ENCODE data around the gene PTMS. TPM values are rescaled to one million over a fixed set of nuclear protein-coding genes. Genes with fewer than 3 reads are reported as not detected.
"Not testable (repeated sequence)": the region's sequence is repeated elsewhere in the genome, so short reads cannot be mapped to it uniquely, and the experiment has no call there.

PTMS gene
- total RNA-seq, 1 experiment from 2014 or later = 89.9 TPM

DNA sequence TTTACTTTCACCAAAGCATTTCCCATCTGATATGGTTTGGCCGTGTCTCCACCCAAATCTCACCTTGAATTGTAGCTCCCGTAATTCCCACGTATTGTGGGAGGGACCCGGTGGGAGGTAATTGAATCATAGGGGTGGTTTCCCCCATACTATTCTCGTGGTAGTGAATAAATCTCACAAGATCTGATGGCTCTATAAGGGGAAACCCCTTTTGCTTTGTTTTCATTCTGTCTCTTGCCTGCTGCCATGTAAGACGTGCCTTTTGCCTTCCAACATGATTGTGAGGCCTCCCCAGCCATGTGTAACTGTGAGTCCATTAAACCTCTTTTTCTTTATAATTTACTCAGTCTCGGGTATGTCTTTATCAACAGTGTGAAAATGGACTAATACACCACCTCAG, 22.9 kb upstream of the PTMS start:
- H3K4me1 ChIP-seq; H3K27me3 ChIP-seq; DNase-seq; H3K27ac ChIP-seq; H3K9me3 ChIP-seq (replicated peaks); H3K4me3 ChIP-seq: not testable (repeated sequence)
- H3K36me3 ChIP-seq = peaks cover 17% of the 10 kb centered on the region

DNA sequence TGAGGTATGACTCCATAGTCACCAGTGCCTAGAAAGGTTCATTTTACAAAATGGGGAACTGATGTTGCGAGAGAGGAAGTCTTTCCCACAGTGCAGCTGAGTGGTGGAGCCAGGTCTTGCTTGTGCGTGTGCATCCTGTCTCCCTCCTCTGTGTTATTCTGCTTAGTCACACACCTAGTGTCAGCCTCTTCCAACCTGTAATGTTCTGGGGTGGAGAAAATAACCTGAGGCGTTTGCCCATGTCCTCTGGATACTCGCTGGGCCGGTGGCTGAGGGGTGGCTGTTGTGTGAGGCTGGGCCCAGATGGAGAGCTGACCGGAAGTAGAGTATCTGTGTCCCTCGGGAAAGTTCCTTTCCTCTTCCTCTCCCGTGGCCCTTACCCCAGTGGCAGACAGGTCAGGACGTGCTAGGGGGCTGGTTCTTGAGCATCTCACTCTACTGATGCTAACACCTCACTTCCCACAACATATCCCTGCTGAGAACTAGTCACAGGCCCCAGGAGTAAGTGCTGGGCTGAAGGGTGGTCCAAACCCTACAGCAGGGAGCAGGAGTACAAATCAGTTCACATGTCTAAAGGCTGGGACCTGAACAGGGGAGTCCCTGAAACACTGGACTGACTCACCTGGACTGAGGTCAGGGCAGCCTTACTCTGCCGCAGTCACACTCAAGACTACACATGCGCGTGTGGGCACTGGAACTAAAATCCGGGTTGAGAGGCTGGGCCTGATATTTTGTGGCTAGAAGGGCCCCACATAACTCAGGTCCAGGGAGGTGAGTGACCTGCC, 20.2 kb upstream of the PTMS start:
- Histone ChIP-seq H3K36me3 (peaks cover 34% of the 10 kb centered on the region), H3K9me3 (replicated peaks) (no peaks in the 10 kb centered on the region), H3K27me3 (no peaks in the 10 kb centered on the region), H3K4me1 (no peaks in the 10 kb centered on the region), H3K27ac (no peak overlapping the region), H3K4me3 (no peak overlapping the region)
- DNase-seq = no peak

- H3K27ac ChIP-seq = no peak overlapping the region
- H3K36me3 ChIP-seq = peaks cover 46% of the 10 kb centered on the region
- H3K4me3 ChIP-seq = no peak overlapping the region
- no peak for DNase-seq
- peaks cover 4% of the 10 kb centered on the region for H3K4me1 ChIP-seq
- H3K9me3 ChIP-seq (replicated peaks) = no peaks in the 10 kb centered on the region
- no peaks in the 10 kb centered on the region for H3K27me3 ChIP-seq
Observed at GRCh38 chr12:6747216-6747615, 18.9 kb upstream of the PTMS start.

GRCh38 chr12:6748761-6749160, 17.4 kb upstream of the PTMS start:
- Histone ChIP-seq H3K4me1 (peaks cover 5% of the 10 kb centered on the region), H3K27me3 (no peaks in the 10 kb centered on the region), H3K4me3 (no peak overlapping the region), H3K9me3 (replicated peaks) (no peaks in the 10 kb centered on the region), H3K36me3 (peaks cover 46% of the 10 kb centered on the region), H3K27ac (no peak overlapping the region)
- DNase-seq = no peak

- no peak for DNase-seq
- H3K27ac ChIP-seq = no peak overlapping the region
- no peaks in the 10 kb centered on the region for H3K9me3 ChIP-seq (replicated peaks)
- H3K4me3 ChIP-seq = no peak overlapping the region
- no peaks in the 10 kb centered on the region for H3K27me3 ChIP-seq
- peaks cover 10% of the 10 kb centered on the region for H3K4me1 ChIP-seq
- peaks cover 45% of the 10 kb centered on the region for H3K36me3 ChIP-seq
Observed at GRCh38 chr12:6750506-6750905, 15.7 kb upstream of the PTMS start.

DNA sequence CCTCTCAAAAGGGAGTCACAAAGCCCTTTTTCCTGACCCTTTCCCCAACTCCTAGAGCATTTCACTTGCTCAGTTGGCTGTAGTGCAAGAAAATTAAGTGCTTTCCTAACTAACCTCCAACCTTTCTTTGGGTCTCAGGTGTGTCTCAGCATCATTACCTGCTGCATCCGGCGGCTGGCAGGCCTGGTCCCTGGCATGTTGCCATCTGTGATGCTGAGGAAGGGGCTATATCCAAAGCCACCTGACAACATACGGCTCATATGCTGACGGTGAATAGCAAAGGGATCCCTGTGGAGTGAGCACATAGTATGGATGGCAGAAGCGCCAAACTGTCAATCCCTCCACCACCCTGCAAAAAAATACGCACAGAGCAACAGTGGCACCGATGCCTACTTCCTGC, 14.4 kb upstream of the PTMS start:
- Histone ChIP-seq H3K27me3 (no peaks in the 10 kb centered on the region), H3K4me3 (peak overlapping the region; percentile 93), H3K9me3 (replicated peaks) (no peaks in the 10 kb centered on the region), H3K27ac (no peak overlapping the region; the same call in 1 of the 2 replicates), H3K36me3 (peaks cover 41% of the 10 kb centered on the region), H3K4me1 (peaks cover 10% of the 10 kb centered on the region)
- no peak for DNase-seq

DNA sequence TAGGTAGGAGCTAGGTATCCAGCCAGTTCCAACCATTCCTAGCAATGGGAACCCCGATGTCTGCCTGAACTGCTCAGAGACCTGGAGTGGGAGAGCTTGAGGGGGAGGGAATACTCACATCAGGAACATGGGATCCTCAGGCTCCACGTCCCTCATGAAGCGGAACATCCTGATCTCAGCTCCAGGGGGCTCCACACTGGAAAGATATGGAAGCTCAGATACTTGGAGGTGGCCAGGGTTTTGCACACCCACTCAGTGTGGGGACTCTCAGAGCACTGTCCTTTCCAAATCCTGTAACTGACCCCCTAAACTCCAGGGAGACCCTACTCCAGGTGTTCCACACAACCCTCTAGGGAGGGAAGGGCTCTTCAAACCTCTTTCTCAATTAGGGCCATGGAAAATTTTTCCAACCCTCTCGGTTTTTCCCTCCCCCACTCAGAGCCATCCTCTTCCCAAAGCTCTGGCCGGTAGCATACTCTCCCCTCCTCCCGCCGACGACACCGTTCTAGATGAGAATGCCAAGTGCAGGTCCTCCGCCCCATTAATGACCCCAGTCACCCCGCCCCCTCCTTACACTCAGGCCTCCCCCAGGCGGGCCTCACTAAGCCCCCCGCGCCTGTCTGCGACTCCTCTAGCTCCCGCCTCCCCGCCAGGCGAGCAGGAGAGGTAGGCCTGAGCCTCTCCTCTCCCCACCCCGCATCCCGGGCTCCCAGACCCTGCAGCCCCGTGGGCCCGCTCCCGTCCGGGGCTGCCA, 13.8 kb upstream of the PTMS start:
- H3K9me3 ChIP-seq (replicated peaks) = no peaks in the 10 kb centered on the region
- peak overlapping the region; percentile 93 for H3K4me3 ChIP-seq
- peaks cover 38% of the 10 kb centered on the region for H3K36me3 ChIP-seq
- peak overlapping the region; percentile 78 for H3K27ac ChIP-seq
- H3K4me1 ChIP-seq = peaks cover 10% of the 10 kb centered on the region
- peak; percentile 66 to 67 for DNase-seq
- H3K27me3 ChIP-seq = no peaks in the 10 kb centered on the region

- peak; percentile 98 for DNase-seq
- Histone ChIP-seq H3K4me3 (peak within 1 kb of the TSS; percentile 93), H3K4me1 (peaks cover 10% of the 10 kb centered on the region), H3K36me3 (peaks cover 30% of the 10 kb centered on the region), H3K9me3 (replicated peaks) (no peaks in the 10 kb centered on the region), H3K27ac (peak within 1 kb of the TSS; percentile 78), H3K27me3 (no peaks in the 10 kb centered on the region)
Observed at GRCh38 chr12:6752921-6753771, 13.0 kb upstream of the PTMS start, which contains the start of gene MLF2. TSS of gene MLF2 (minus strand) at chr12:6753141. CDS start at chr12:6752334, 807 bp downstream.

- no peaks in the 10 kb centered on the region for H3K9me3 ChIP-seq (replicated peaks)
- no peak overlapping the region for H3K27ac ChIP-seq
- no peaks in the 10 kb centered on the region for H3K27me3 ChIP-seq
- peak overlapping the region; percentile 93 for H3K4me3 ChIP-seq
- no peak for DNase-seq
- peaks cover 27% of the 10 kb centered on the region for H3K36me3 ChIP-seq
- peaks cover 10% of the 10 kb centered on the region for H3K4me1 ChIP-seq
Observed at GRCh38 chr12:6753772-6754356, 12.3 kb upstream of the PTMS start.

GRCh38 chr12:6754411-6754810, 11.8 kb upstream of the PTMS start:
- DNase-seq = no peak
- Histone ChIP-seq H3K9me3 (replicated peaks) (no peaks in the 10 kb centered on the region), H3K4me3 (no peak overlapping the region), H3K4me1 (peaks cover 10% of the 10 kb centered on the region), H3K27ac (no peak overlapping the region), H3K36me3 (peaks cover 25% of the 10 kb centered on the region), H3K27me3 (no peaks in the 10 kb centered on the region)

- Histone ChIP-seq H3K4me1 (peaks cover 6% of the 10 kb centered on the region), H3K36me3 (no peaks in the 10 kb centered on the region)
- no peak for DNase-seq
Observed at GRCh38 chr12:6757028-6757690, 9.0 kb upstream of the PTMS start.

DNA sequence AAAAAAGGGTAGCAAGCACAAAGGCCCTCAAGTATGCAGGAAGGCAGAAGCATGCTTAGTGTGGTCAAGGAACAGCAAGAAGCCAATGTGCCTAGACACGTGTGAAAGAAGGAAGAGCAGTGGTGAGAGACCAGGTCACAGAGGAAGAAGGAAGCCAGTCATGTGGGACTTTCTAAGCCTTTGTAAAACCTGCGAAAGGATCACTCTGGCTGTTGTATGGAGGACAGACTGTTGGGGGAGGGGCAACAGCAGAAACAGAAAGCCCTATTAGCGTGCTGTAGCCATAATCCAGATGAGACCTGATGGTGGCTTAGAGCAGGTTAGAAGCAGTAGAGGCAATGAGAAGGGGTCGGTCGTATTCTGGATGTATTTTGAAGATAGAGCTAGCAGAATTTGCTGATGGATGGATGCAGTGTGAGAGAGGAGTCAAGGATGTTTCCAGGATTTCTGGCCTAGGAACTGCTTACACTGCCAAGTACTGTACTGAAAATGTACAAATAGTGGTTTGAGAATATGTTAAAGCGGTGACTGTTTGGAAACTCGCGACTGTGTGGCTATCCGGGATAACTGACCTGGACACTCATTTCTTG, 7.6 kb upstream of the PTMS start:
- Histone ChIP-seq H3K9me3 (replicated peaks) (no peaks in the 10 kb centered on the region), H3K27ac (no peak overlapping the region), H3K4me1 (peaks cover 12% of the 10 kb centered on the region), H3K36me3 (no peaks in the 10 kb centered on the region), H3K4me3 (no peak overlapping the region), H3K27me3 (no peaks in the 10 kb centered on the region)
- DNase-seq = no peak

More at GRCh38 chr12:6757028-6757690, 9.0 kb upstream of the PTMS start:
- Histone ChIP-seq H3K27me3 (no peaks in the 10 kb centered on the region), H3K27ac (no peak overlapping the region), H3K9me3 (replicated peaks) (no peaks in the 10 kb centered on the region), H3K4me3 (no peak overlapping the region)

DNA sequence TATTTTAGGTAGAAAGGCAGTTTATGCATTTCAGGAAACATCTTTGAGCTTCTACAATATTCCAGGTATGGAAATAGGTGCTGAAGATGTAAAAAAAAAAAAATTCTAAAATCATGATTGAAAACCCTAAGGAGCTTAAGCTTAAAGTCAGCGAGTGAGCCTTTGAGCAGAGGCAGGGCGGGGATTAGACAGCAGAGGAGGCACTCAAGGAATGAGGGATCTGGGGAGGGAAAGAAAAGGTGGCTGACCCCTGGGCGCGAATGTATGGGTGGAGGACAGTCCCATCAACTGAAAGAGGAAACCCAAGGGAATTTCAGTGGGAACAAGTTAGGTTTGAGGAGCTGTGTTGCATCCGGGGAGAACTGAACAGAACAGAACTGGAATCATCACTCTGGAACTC, 6.4 kb upstream of the PTMS start:
- no peaks in the 10 kb centered on the region for H3K27me3 ChIP-seq
- H3K36me3 ChIP-seq = no peaks in the 10 kb centered on the region
- H3K27ac ChIP-seq = no peak overlapping the region
- no peaks in the 10 kb centered on the region for H3K9me3 ChIP-seq (replicated peaks)
- no peak for DNase-seq
- no peak overlapping the region for H3K4me3 ChIP-seq
- peaks cover 12% of the 10 kb centered on the region for H3K4me1 ChIP-seq

DNA sequence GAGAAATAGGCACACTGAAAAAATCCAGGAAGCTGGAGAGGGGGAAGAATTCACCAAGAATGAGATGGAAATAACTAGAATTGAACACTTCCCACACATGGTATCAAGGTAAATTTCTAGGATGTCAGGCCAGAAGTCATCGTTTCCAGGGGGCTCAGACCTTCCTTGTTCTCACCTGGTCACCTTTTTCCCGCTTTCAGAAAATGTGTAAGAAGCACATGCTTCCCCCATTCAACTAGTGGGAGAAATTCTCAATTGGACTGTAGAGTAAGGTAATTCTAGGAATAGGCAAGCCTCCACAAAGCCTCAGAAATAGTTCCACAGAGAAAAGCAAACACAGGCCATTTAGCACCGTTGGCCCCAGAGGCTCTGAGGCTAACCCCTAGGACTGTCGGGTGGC, 2.8 kb upstream of the PTMS start:
- Histone ChIP-seq H3K9me3 (replicated peaks) (no peaks in the 10 kb centered on the region), H3K4me1 (peaks cover 23% of the 10 kb centered on the region), H3K27ac (peak overlapping the region; percentile 43), H3K27me3 (no peaks in the 10 kb centered on the region), H3K4me3 (peak overlapping the region; percentile 20), H3K36me3 (no peaks in the 10 kb centered on the region)
- no peak for DNase-seq
